HG03469 (cell line): ENCODE results near the gene MEP1A.
"Not testable (repeated sequence)": the region's sequence is repeated elsewhere in the genome, so short reads cannot be mapped to it uniquely, and the experiment has no call there.

Source experiments
- ATAC-seq: cut with Tn5 transposase; IDR thresholded peaks from one replicate; pipeline ENCODE4 v1.9.1; 2021; ENCODE audit warnings: mild to moderate bottlenecking, moderate library complexity, moderate number of reproducible peaks; ENCODE audit not compliant: unreplicated experiment

The MEP1A gene

GRCh38 chr6:46793138-46793537, at the start of gene MEP1A:
MEP1A (plus strand) TSS chr6:46793389; CDS start chr6:46793399, 10 bp downstream.
- ATAC-seq, result no peak

DNA sequence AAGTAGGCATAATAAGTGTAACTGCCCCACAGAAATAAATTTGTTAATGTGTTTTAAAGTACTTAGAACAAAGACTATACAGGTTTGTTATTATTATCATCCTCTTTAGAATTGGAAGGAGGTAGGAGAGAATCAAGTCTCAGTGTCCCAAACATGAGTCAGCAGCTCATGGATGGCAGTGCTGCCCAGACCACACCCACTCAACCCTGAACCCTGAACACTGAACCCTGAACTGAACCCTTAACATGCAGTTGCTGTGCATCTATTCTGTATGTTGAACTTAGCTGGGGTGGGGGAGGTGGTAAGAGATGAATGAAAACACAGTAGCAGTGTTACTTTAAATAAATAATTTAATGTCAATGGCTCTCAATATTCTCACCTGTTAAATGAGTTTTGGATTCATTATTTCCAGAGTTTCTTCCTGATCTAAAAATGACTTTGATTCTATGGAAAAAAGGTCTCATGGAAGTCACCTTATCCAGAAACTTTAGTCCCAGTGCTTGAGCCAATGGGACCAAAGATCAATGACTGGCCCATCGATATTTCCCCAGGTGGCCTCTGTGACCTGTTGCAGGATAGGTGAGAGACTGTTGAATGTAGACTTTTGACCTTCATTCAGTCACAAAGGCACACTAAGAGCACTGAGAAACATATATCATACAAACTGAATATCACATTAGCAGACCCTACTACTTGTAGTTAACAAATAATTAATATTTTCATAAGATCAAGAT, 49.6 kb upstream of the MEP1A start:
- no peak for ATAC-seq

DNA sequence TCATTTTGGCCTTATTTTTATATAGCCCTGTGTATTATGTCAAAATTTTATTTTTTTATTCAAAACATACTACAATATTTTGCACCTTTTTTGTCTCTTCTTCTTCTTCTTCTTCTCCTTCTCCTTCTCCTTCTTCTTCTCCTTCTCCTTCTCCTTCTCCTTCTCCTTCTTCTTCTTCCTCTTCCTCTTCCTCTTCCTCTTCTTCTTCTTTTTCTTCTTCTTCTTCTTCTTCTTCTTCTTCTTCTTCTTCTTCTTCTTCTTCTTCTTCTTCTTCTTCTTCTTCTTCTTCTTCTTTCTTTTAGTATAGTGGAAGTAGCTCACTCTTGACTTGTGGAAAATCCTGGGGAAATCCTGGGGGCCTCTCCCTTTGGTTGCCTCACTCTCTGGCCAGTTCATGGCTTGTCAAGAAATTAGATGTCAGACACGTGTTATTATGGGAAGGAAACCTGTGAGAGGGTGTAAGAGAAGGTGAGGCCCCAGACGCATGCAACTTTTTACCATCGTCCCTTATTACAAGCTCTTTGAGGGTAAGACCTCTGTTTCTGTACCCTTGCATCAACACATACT, 48.9 kb upstream of the MEP1A start:
- not testable (repeated sequence) for ATAC-seq

DNA sequence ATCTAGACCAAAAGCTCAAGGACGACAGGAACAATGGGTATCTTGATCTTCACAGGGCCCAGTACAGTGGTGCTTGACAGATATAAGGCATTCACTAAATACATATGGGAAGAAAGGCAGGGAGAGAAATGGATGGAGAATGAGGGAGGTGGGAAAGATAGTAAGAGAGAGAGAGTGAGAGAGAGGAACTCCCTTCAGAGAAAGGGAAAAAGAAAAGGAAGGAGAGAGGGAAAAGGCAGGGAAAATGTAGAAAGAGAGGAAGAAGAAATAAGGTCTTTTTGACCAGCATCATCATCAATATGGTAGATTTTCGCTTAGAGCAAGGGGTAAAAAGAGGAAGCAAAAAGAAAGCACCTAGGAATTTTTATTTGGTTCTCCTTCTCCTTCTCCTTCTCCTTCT, 47.2 kb upstream of the MEP1A start:
- ATAC-seq, result no peak

- ATAC-seq, result no peak
Observed at GRCh38 chr6:46746696-46747095, 46.5 kb upstream of the MEP1A start, which contains the start of gene ANKRD66. ANKRD66 (plus strand) TSS chr6:46746933; CDS start chr6:46751949, 5,016 bp downstream.

- no peak for ATAC-seq
Observed at GRCh38 chr6:46748940-46749503, 44.2 kb upstream of the MEP1A start.

- ATAC-seq, result no peak
Observed at GRCh38 chr6:46749731-46750130, 43.5 kb upstream of the MEP1A start.

DNA sequence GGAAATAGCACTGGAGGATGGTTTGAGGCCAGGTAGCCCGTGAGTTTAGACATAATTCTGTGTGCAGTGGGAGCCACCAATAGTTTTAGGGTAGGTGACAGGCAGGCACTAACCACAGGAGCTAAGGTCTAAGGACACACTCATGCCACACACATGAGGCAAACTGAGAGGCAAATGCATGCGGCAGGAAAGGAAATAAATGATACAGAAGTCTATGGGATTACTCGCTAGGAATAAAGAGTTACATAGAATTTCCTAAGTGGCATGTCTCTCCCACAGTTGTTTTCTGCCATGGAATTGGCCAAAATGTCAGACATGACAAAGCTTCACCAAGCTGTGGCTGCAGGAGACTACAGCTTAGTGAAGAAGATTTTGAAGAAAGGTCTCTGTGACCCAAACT, 41.5 kb upstream of the MEP1A start:
- ATAC-seq, result no peak

DNA sequence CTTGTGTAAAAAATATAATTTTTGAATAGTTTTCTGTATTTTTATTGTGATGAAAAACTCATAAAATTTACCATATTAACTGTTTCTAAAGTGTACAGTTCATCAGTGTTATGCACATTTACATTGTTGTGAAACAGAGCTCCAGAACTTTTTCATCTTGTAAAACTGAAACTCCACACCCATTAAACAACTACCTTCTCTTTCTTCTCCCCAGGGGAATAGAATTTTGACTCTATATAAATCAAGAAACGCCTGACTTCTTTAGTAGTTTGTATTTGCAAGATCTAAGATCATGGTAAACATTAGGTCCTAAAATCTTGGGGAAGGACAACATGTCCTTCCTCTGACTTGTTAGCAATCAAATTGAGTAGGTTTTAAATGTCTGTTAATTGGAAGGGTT, 37.3 kb upstream of the MEP1A start:
- ATAC-seq, result no peak

GRCh38 chr6:46756469-46757213, 36.5 kb upstream of the MEP1A start:
- ATAC-seq, result no peak

DNA sequence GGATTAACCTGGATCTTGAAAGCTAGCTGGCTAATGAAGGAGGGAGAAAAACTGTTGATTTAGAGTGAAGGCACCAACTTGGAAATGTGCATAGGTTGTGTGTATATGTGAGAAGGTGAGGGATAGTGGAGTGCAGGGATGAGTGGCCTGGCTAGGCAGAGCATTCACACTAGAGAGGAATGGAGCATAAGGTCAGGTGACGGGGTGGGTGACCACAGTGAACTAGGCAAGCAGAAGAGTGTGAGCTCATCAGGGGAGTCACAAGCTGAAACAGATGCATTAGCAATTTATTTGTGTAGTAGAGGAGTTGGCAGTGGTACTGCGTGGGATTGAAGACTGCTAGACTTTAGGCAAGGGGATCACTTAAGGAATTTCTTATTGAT, 36.0 kb upstream of the MEP1A start:
- no peak for ATAC-seq

- ATAC-seq, result no peak
Observed at GRCh38 chr6:46758960-46759753, 34.0 kb upstream of the MEP1A start.

GRCh38 chr6:46760925-46761324, 32.3 kb upstream of the MEP1A start:
- no peak for ATAC-seq

DNA sequence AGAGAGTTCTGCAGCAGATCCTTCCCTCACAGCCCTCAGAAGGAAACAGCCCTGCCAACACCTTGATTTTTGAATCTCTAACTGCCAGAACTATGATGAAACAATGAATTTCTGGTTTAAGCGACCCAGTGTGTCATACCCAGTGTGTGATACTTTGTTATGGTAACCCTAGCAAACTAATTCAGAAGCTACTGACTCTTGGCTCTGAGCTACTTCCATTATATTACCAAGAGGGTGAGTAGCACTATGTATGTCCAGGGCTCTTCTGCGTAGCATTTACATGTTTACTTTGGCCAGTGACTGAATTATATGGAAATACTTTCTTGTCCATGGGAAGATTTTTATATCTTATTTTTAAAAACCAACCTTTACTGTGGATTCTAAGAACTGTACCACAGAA, 29.7 kb upstream of the MEP1A start:
- ATAC-seq, result no peak

GRCh38 chr6:46764280-46764679, 28.9 kb upstream of the MEP1A start:
- not testable (repeated sequence) for ATAC-seq

DNA sequence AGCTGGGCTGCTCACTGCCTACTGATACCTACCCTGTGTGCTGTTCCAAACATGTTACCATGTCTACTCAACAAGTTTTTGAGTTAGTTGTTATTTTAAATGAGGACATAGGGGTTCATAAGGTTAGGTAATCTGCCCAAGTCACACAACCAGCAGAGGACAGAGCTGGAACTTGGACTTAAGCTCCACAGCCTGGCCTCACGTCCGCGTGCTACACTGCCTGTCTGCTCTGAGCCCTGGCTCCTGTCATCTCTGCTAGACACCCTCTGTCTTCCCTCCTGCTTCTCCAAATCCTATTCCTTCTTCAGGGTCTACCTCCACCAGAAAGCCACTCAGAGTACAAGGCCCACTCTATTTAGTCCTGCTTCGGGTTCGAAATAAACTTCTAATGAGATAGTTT, 28.2 kb upstream of the MEP1A start:
- no peak for ATAC-seq

DNA sequence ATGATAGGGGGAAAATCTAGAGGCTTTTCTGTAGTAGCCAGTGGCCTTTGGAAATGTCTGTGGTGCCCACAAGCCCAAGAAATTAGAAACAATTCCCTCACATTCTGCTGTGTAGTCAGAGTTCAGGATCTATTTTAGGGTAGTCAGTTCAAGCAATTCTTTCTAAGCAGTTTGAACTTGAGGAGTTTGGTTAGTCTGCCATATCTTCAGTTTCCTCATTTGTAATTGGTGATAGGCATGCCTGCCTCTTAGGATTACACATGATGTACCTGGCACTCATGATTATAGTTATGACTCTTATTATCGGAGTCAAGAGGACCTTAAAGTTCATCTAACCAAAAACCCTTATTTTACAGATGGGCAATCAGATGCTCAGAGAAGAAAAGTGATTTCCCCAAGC, 21.2 kb upstream of the MEP1A start:
- ATAC-seq, result no peak

- ATAC-seq, result peak; percentile 70
Observed at GRCh38 chr6:46772762-46773161, 20.4 kb upstream of the MEP1A start.

GRCh38 chr6:46773201-46773855, 19.9 kb upstream of the MEP1A start:
- ATAC-seq, result no peak

DNA sequence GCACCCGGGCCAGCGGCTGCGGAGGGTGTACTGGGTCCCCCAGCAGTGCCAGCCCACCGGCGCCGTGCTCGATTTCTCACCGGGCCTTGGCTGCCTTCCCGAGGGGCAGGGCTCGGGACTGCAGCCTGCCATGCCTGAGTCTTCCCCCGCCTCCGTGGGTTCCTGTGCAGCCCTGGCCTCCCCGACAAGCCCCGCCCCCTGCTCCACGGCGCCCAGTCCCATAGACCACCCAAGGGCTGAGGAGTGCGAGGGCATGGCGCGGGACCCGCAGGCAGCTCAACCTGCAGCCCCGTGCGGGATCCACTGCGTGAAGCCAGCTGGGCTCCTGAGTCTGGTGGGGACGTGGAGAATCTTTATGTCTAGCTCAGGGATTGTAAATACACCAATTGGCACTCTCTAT, 18.5 kb upstream of the MEP1A start:
- ATAC-seq, result not testable (repeated sequence)
